Measurements from ENCODE around the gene CBX5.

Gene CBX5

DNA sequence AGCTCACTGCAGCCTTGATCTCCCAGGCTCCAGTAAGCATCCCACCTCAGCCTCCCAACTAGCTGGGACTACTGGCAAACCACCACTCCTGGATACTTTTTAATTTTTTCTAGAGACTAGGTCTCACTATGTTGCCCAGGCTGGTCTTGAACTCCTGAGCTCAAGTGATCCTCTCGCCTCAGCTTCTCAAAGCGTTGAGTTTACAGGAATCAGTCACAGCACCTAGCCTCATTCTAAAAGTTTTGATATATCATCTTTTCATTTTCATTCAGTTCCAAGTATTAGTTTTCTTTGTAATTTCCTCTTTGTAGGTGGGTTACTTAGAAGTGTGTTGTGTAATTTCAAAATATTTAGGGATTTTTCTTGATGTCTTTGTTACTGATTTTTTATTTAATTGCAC lies 9.6 kb downstream of the CBX5 start:
- Histone ChIP-seq H3K36me3 (peaks cover 28% of the 10 kb centered on the region), H3K9me3 (no peaks in the 10 kb centered on the region), H3K27me3 (no peaks in the 10 kb centered on the region), H3K4me1 (peaks cover 17% of the 10 kb centered on the region), H3K4me3 (ENCODE audit: low read depth, low read length) (no peak overlapping the region)
- TF ChIP-seq, protein P1, sequence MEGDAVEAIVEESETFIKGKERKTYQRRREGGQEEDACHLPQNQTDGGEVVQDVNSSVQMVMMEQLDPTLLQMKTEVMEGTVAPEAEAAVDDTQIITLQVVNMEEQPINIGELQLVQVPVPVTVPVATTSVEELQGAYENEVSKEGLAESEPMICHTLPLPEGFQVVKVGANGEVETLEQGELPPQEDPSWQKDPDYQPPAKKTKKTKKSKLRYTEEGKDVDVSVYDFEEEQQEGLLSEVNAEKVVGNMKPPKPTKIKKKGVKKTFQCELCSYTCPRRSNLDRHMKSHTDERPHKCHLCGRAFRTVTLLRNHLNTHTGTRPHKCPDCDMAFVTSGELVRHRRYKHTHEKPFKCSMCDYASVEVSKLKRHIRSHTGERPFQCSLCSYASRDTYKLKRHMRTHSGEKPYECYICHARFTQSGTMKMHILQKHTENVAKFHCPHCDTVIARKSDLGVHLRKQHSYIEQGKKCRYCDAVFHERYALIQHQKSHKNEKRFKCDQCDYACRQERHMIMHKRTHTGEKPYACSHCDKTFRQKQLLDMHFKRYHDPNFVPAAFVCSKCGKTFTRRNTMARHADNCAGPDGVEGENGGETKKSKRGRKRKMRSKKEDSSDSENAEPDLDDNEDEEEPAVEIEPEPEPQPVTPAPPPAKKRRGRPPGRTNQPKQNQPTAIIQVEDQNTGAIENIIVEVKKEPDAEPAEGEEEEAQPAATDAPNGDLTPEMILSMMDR (IDR thresholded peaks at IDR 0.05; ENCODE audit: low read depth, low read length), result no peak
- DNase-seq, result no peak

GRCh38 chr12:54266852-54267251 lies 13.1 kb downstream of the CBX5 start:
- DNase-seq, result no peak

DNA sequence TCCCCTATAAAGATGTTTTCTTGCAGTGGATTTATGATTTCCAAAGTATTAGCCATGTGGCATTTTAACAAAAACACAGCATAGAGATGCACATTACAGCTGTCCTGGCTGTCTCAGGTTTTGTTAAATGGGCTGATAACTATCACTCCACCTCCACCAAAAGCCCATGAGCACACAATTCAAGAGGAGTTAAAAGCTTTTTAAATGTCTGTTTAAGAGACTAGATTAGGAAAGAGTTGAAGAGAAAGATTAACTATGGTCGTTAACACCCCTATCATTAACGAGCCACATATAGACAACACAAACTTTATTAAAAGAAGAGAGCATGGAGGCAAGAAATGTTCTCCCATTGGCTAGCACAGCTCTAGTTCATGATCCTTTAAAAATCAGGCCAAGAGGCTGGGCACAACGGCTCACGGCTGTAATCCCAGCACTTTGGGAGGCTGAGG lies 14.5 kb downstream of the CBX5 start:
- H3K9me3 ChIP-seq, result no peaks in the 10 kb centered on the region
- H3K36me3 ChIP-seq, result no peaks in the 10 kb centered on the region
- no peak for DNase-seq
- no peak overlapping the region for H3K4me3 ChIP-seq (ENCODE audit: low read depth, low read length)
- TF ChIP-seq, protein P1 (IDR thresholded peaks at IDR 0.05; ENCODE audit: low read depth, low read length), result no peak
- H3K27me3 ChIP-seq, result no peaks in the 10 kb centered on the region
- peaks cover 39% of the 10 kb centered on the region for H3K4me1 ChIP-seq

More at GRCh38 chr12:54266852-54267251, 13.1 kb downstream of the CBX5 start:
- no peaks in the 10 kb centered on the region for H3K9me3 ChIP-seq
- H3K27me3 ChIP-seq, result no peaks in the 10 kb centered on the region
- H3K4me3 ChIP-seq (ENCODE audit: low read depth, low read length), result no peak overlapping the region
- H3K36me3 ChIP-seq, result no peaks in the 10 kb centered on the region
- H3K4me1 ChIP-seq, result peaks cover 34% of the 10 kb centered on the region
- TF ChIP-seq, protein P1 (IDR thresholded peaks at IDR 0.05; ENCODE audit: low read depth, low read length), result no peak

- no peak overlapping the region for H3K4me3 ChIP-seq (ENCODE audit: low read depth, low read length)
- peaks cover 50% of the 10 kb centered on the region for H3K4me1 ChIP-seq
- TF ChIP-seq, protein P1 (IDR thresholded peaks at IDR 0.05; ENCODE audit: low read depth, low read length), result no peak
- DNase-seq, result no peak
- no peaks in the 10 kb centered on the region for H3K27me3 ChIP-seq
- H3K9me3 ChIP-seq, result no peaks in the 10 kb centered on the region
- H3K36me3 ChIP-seq, result peaks cover 1% of the 10 kb centered on the region
These were observed 17.5 kb downstream of the CBX5 start for GRCh38 chr12:54262403-54262925.

GRCh38 chr12:54261815-54262402 lies 18.0 kb downstream of the CBX5 start:
- Histone ChIP-seq H3K9me3 (no peaks in the 10 kb centered on the region), H3K4me3 (ENCODE audit: low read depth, low read length) (no peak overlapping the region), H3K36me3 (peaks cover 7% of the 10 kb centered on the region), H3K27me3 (no peaks in the 10 kb centered on the region), H3K4me1 (peaks cover 51% of the 10 kb centered on the region)
- DNase-seq, result no peak
- TF ChIP-seq, protein P1 (IDR thresholded peaks at IDR 0.05; ENCODE audit: low read depth, low read length), result no peak

Measured in BE2C (cell line).